SKM-1 treated with dmso at 0.1 percent for 144 hours (cell line): ENCODE data around the gene CTSO.

ENCODE experiments used
- DNase-seq: peaks from one replicate; lab custom pipeline; 2025; ENCODE audit not compliant: unreplicated experiment; lab: John Stamatoyannopoulos, UW

The CTSO gene, protein sequence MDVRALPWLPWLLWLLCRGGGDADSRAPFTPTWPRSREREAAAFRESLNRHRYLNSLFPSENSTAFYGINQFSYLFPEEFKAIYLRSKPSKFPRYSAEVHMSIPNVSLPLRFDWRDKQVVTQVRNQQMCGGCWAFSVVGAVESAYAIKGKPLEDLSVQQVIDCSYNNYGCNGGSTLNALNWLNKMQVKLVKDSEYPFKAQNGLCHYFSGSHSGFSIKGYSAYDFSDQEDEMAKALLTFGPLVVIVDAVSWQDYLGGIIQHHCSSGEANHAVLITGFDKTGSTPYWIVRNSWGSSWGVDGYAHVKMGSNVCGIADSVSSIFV

DNA sequence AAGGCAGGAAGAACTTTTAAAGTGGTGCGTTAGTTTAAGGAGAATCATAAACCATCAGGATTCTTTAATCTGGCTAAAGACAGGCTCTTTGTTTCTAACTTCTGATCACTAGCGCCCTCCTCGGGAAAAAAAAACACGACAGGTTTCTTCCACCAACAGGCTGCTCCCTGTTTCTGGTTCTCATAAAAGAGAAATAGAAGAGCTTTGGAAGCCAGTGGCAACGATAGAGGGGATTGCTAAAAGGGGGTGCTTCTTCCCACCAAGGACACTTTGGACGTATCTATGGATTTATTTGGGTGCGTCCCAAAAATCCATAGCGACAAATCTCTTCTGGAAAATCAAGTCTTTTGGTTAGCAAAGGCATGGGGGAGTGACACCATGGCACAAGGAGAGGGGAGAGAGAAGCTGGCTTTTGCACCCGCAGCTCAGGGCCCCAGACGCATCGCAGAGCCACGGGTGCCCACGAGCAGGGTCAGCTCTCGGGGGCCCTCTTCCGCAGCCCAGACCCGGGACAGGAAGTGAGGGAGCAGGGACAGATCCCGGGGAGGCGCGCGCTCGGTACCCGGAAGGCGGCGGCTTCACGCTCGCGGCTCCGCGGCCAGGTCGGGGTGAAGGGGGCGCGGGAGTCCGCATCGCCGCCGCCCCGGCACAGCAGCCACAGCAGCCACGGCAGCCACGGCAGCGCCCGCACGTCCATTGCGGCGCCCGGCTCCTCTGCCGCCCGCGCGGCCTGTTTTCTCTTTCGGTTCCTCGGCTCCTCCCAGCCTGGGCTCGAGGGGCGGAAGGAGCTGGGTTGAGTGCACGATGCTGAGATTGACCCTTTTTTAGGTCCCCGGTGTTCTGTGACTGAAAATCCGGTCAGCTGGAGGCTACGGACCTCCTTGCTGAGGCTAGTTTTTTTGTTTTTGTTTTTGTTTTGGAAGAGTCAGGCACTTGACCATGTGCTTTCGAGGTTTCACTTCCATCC is at the start of gene CTSO:
CTSO (minus strand) TSS at position 716 of the 967 bp plus-strand sequence; CDS start at position 697, 19 bp downstream.
- peak; percentile 68 for DNase-seq

DNA sequence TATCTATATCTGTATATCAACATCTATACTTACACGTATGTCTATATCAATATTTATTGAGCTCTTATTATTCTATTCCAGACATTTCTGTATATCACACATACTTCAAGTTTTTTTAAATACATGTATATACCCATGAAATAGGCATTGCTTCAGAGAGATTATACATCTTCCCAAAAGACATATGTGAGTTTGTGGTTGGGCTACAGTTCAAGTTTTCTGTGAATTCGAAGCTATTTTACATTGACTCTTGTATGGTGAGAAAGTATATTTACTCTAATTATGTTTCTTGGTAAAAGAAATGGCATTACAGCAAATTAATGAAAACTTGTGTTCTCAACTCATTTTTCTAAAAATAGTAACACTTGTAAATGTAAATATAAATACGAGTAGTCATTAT is 46.8 kb upstream of the CTSO start:
- DNase-seq, result no peak

DNA sequence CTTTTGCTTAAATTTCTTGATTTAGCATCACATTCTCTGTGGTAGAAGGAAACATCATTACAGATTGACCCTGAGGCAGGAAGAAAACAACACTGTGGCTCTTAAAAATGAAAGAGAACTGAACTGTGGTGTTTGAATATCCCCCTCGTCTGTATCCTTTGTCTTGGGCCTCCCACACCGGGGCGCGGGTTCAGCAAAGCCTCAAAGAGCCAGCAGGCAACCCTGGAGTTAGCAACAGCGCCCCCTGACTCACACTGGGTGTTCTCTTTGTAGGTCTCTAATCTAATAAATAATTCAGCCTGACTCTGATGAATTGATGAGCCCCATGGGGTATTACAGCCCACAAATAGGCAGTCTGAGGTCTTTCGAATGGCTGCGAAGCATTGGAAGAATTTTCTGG is 46.1 kb upstream of the CTSO start:
- DNase-seq, result no peak

DNA sequence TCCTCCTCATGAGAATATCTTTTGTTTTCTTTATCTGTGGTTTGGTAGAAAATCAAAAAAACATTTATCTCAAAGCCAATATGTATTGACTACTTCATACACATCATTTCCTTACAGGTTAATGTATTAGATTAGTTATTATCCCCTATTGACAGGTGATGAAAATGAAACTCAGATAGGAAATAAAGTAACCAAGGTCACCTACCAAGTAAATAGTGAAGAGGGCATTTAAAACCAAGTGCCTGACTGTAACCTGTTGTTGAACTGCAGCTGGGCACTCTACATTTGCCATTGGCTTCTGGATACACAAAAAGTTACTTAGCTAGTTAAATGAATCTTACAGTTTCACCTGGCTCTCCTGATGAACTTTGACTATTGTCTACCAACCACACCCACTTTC is 41.4 kb upstream of the CTSO start:
- DNase-seq, result no peak

DNA sequence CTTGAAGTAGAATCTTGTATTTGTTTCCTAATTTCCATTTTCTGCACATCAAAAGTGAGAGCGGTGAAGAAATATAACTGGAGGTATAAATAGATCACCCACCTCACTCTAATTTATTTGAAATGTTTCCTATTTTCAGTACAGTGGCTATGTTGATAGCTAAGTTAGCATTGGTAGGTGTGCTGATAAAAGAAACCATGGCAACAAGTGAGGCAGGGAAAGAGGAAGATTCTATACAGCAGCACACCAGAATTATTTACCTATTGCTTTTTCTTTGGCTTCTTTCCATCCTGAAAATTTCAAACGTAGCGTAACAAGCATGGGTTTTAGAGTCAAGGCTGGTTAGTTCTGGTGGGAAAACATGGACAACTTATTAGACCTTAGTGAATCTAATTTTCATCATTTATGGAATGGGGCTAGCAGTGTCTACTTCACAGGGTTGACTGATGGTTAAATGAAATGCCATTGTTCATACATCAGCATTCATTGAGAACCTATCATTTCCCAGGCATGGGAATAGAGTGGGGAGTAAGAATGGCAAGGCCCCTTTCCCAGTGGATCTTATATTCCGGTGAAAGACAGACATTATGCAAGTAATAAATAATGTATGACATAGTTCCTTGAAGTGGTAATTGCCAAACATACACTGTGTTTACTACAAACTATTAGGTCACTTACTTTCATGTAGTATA is 30.6 kb upstream of the CTSO start:
- no peak for DNase-seq

DNA sequence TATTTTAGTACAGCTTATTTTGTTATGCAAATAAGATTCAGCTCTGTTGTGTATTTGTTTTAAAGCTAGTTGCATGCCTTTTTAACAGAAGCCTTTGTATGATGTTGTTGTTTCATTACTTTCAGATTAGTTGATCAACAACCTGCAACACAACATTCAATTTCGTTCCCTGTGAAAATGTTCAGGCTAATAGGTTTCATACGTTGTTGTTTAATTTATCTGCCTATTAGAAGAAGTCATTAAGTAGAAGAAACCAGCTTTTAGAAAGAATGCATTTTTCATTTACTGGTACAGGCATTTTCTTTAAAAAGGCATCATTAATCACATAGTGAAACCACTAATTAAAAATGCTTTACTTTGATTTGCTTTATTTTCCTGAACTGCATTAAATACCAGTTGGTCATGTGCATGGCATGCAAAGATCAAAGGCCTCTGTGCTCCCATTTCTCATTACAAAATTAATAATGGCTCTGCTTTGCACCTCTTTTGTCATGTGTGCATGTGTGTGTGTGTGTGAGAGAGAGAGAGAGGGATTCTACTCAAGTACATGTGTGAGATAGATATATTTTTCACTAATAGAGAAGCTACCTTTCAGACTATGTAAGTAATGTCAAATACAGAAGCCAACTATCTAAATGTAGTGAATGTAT is 29.2 kb upstream of the CTSO start:
- DNase-seq, result no peak

DNA sequence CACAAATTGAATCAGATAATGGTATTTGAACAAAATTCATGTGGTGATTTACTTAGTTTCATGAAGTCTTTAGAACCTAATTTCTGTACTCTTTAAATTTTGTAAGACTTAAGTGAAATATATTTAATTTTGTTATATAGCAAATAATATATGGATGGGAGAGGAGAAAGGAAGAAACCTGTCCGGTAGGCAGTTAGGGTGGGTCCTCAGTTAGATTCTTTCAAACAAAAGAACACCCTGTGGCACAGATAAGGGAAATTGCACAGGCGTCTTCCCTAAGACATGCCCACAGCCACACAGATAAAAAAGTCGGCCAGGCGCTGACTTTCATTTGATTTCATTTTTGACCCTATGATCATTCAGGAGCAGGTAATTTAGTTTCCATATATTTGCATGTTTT is 25.1 kb upstream of the CTSO start:
- DNase-seq, result no peak

DNA sequence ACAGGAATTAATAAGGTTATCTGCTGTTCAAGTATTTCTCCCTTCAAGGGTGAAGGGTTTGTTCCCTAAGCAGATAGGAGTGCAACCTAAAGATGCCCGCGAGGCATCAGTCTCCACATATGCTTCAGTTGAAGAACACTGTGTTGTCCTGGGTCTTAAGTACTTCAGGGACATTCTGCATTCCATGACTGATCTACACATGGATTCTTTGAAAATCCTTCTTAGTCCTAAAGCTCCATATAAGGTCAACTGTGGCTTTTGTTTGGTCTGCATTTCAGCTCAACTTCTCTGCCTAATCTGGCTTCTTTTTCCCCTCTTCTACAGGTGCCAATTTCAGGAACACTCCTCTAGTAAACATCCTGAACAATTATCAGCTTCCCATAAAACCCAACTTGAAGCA is 21.8 kb upstream of the CTSO start:
- DNase-seq, result no peak

DNA sequence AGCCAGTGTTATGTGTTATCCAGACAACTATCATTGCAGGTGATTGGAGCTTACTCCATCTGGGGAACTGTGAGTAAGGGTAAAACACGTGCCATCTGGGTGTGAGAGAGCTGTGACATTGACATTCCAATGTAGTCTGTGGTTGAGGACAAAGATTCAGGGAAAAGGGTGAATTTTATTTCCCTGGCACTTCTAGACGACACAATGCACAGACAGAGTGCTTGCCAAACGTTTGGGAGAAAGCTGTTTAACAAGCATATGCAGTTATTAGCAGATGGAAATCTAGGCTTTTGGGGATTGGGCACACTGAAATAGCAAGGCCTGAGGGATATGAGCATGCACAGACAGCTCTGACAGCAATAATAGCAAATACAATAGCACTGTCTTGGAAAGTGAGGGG is 21.3 kb upstream of the CTSO start:
- DNase-seq, result no peak

DNA sequence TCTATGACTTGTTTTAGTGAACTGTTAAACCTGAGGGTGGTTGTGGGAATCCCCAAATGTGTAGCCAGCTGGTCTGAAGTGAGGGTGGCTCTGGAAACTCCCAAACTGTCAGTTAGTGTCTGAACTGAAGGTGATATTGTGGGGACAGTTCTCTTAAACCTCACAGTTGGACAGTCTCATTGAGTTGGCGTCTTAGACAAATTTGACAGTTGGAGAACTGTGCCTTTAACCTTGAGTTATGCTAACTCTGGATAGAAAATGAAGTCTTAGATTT is 20.7 kb upstream of the CTSO start:
- DNase-seq, result no peak

DNA sequence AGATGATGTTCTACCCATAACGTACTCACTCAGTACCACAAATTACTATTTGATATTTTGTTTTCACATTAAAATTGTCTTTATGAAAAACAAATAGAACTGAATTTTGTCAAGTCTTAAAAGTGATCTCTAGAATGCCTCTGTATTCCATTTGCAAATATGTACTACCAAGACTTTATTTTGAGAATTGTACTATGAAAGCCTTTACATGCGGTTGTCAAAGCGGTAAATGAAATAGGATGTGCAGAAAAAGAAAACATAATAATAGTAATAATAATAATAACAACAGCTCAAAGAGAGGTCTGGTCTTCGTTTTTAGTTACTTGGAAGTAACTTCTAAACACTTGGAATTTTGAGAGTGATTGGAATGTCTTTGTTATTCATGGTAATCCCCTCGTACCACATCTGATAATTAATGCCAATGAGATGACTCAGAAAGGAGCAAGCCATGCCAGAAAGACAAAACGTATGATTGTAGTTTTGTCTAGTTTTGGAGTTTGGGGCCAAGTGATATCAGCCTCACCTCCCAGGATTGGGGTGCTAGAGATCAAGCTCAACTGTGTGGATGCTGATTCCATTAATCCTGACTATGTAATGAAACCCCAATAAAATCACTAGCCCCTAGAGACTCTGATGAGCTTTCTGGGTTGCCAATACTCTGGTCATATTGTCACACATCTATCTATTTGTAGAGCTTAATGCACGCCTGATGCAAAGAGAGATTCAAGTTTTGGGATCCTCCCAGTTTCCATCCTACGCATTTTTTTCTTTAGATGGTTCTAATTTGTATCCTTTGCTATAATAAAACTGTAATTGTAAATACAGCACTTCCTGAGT is 20.2 kb upstream of the CTSO start:
- no peak for DNase-seq

DNA sequence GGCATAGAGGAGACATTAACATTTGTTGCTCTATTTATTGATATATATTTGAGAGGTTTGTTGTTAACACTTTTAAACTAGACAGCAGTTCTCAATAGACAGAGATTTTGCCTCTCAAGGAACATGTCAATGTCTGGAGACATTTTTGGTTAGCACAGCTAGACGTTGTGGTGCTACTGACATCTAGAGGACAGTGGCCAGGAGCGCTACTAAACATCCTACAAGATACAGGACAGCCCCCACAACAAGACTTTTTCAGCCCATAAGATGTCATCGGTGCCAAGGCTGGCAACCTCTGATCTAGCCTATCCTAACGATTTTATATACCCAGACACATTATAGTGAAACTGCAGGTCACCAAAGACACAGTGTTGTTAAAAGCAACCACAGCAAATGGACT is 18.4 kb upstream of the CTSO start:
- no peak for DNase-seq

DNA sequence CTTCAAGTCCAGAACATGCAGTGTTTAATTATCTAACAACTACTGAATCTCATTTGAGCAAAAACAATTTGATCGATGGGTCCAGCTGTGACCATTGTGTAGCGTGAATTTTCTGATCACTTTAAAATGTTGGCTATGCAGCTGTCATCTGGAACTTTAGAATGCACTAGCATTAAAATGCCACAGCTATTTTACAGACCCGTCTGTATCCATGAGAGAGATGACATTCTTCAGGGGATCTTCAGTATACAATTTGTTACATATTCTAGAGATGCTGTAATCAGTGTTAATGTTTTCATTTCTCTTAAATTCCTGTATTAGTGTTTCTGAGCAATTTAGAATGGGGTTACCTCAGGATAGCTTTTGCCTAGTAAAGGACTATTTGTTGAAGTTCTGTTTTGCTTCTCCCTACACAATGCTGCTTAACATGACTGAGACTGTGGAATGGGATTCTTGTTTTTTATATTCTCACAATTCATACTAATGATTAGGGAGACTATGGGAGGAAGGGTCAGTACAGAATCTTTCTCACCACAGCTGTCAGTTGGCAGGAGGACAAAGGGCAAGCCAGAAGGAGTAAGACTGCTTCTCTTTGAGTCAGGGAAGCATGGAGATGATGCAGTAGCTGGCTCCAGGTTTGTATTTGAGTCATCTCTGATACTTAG is 13.2 kb upstream of the CTSO start:
- no peak for DNase-seq

DNA sequence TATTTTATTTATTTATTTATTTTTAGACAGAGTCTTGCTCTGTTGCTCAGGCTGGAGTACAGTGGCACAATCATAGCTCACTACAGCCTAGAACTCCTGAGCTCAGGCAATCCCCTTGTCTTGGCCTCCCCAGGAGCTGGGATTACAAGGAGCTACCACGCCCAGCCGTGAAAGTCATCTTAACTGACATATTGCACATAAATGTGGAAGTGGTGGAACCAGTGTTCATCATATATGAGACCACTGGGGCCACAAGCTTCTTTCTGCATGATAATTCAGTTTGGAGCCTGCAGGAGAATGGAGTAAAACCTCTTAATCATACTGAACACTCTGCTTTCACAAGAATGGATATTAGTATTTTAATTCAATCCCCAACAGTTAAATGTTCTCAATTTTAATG is 12.5 kb upstream of the CTSO start:
- no peak for DNase-seq

DNA sequence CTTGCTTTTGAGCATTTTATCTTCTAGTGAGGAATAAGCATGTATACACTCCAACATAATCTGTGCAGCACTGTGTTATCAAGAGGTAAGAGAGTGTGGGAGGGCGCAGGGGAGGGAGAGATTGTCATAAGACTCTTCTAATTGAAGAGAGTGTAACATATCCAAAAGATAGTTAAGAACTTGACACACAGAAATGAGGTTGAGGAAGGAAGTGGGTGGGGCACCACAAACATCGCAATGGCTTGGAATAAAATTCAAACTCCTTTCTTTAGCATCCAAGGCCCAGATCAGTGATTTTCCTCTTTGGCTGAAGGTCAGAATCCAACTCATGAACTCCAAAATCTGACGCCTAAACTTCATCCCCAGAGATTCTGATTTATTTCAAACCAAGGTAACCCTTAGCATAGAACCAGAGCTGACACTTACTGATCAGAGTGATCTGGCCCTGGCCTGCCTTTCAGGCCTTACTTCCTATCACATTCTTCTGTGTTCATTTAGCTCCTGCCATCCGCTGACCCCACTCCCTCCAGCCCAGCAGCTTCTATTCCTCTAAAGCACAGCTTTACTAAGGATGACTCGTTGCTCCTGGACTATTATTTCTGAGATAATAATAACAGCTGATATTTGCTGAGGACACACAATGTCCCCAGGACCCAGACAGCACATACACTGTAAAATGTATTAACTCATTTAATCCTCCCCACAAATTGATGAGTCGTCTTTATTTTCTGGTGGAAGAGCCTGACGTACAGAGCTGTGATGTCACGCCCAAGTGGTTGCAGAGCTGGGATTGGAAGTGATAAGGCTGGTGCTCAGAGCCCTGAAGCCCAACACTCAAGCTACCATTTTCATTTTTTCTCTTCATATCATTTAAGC is 10.6 kb upstream of the CTSO start:
- no peak for DNase-seq

DNA sequence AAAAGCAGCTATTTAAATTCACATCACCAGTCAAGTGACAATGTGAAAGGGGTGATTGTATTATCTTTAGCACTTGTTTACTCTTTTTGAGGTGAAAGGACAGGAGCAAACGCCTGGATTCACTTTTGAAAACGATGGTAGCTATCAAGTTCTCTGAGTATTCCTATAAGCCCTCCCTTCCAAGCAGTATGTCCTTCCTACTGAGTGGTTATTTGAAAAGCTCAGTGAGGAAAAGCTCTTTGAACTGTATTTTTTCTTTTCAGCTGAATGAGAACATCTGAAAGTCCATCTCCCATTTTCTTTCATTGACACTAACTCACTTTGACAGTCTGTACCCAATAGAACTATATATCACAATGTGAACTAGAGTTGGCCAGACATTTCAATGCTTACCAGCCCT is 9.1 kb upstream of the CTSO start:
- no peak for DNase-seq

DNA sequence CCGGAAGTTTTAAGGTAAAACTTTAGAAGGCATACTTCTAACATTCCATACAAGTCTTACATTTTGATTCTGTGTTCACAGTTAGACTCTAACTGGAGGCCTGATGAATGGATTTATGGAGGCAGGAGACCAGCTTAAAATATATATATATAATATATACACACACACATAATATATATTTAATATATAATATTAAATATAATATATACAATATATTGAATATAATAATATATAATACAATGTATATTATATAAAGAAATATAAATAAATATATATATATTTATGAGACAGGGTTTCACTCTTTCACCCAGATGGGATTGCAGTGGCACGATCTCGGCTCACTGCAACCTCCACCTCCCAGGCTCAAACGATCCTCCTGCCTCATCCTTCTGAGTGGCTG is 7.9 kb upstream of the CTSO start:
- DNase-seq, result no peak

DNA sequence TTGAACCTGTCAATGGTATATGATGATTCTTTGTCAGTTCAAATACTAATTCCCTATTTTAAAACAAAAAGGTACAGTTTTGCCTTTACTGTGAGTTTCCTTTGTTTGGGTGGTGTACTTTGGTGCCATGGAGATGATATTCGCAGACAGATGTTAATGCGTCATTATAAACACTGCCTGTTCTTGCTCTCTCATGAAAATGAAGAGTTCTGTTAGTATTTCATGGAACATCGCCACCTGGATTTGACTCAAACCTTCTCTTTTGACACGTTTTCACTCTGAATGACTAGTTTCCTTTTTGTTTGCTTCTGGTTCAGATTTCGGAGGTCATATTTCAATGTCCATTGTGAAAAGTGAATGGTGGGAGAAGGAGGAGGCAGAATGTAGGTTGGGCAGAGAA is 6.9 kb upstream of the CTSO start:
- DNase-seq, result no peak

DNA sequence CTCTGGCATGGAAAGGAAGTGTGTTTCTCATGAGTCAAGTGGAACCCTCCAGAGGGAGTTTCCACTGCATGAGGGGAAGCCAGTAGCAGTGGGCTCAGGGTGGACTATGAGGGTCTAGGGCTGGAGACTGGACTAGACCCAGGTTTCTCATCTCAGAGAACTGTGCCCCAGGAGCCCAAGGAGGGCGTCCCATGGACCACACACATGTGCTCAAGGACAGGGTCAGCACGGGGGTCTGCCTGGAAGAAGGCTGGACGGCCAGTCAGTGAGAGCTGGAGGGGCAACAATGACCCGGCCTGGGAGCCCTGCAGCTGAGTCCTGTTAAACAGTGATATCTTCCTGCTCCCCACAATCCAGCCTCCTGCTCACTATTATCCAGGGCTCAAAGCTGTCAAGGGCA is 5.8 kb upstream of the CTSO start:
- no peak for DNase-seq
